ENCODE measurements around the gene RPS15A.
"Not testable (repeated sequence)": the region's sequence is repeated elsewhere in the genome, so short reads cannot be mapped to it uniquely, and the experiment has no call there.

The RPS15A gene

DNA sequence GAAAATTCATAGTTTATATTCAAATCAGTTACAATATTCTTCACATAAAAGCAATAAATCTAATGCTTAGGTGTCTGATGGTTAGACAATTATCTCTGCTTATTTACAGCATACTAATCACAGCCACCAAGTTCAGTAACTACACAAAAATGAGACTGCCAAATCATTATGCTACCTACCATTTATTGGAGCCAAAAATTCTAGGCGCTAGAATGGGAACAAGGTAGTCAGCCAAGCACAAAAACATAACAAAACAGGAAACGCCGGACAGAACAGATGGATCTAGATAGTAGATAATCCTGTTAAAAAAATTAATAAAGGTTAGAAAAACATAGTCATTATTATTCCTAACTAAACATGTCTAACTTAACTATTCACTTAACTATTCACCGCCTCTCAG, 7.6 kb upstream of the RPS15A start:
- DNase-seq (ENCODE audit: low read depth in 1 of 2, low spot score in 1 of 2), result no peak

DNA sequence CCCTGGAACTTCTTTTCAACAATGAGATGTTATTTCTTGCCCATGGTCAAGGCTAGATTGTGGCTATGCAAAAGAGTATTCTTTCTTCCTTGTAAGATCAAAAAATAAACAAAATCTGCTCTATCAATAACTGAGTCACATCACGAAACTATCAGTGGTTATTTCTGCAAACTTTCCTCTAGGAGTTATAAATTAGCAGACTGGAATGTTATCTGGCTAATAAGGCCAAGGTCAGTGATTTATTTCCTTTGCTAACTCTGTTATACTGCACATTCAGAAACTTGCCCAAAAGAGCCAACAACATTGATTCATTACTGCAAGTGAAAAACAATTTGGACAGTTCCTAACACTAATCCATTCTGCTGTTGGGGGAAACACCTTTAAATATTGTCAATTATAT, 6.2 kb upstream of the RPS15A start:
- DNase-seq (ENCODE audit: low read depth in 1 of 2, low spot score in 1 of 2), result no peak

DNA sequence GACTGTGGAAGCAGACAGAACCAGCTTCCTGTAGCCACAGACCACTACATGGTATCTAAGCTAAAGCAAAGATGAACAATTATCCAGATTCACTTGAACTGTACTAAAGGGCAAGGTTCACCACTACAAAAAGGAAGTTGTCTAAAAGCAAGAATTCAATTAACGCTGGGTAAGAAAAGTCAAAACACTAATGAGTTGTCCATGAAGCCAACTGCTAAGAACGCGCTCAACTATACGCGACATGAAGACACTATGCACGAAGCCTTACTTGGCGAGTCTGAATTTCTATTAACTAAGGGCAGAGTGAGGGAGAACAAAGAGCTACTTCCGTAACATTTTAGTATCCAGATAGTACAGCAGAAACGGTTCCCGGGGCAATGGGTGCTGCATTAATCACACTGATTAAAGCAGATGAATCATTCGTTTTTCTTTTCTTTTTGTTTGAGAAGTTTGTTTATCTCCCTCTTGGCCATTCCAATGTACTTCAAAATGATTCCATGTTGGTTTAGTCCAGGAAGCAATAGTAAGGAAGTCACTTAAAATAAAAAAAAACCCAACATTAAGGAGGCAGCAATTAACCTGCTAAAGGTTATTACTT, 2.8 kb upstream of the RPS15A start:
- DNase-seq (ENCODE audit: low read depth in 1 of 2, low spot score in 1 of 2), result no peak

DNA sequence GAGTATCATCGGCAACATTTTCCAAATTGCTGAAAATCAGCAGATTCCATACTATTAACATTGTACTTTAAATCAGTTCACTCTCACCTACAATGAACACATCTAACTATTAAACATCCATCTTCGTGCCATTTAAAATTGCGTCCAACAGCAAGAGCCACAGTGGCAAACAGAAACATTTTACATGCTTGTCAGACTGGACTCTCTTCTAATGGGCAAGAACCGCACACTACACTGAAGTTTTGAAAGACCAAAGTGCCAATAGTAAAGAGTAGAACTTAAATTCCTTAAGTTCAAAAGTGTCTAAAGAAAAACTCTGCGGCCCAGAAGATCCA, 652 bp downstream of the RPS15A start:
- no peak for DNase-seq (ENCODE audit: low read depth in 1 of 2, low spot score in 1 of 2)

DNA sequence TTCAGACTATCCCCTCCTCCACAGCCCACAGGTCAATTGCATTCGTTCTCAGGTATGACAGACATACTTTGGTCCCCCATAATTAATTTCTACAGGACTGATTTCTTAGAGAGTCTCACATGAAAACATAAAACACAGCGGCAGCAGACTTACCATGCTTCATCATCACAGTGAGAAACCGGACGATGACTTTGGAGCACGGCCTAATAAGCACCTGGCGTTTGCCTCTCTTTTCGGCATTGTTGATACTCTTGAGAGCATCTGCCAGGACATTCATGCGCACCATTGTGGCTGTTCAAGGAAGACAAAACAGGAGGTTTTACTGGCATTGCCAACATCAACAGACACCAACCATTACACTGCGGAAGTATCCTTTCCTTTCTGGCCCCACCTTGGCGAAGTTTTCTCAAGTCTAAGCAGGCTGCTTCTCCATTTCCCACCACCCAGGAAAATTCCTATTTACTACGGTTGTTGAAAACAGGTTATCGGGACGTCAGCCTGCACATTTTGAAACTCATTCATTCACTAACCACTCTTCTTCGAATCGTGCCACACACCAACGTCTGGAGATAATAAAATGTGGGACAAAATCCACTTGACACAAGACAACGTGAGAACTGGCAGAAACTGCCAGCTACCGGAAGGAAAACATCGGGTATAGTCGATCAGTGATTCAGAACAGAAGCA, 1.2 kb downstream of the RPS15A start:
- DNase-seq (ENCODE audit: low read depth in 1 of 2, low spot score in 1 of 2), result no peak

DNA sequence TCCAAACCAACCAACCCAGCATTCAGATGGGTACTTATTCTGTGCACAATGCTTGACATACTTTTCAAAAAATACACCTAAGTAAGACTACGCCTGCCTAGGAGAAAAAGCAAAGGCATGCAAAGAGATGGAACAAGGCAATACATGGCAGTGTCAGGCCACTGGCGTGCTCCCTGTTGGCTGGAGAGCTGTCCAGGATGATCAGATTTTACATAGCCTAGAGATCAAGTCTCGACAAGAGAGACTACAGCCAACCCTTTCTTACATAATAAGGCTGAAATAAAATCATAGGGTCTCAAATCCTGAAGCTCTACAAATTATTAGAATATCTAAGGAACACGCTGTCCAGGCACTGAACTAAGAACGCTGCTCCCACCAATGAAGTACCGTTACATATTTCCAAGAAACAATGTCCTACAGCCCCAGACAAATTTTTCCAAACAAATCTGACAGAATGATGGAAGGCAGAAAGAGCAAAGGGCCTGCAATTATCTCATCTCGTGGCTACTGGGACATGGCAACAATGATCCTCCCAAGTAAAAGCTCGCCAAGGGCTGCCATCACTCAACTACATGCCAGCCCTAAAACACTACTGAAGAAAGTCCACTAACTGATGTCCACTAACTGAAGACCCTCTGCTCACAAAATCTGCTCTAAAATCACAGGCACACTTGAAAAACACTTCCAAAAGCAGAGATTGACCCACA, 5.1 kb downstream of the RPS15A start:
- no peak for DNase-seq (ENCODE audit: low read depth in 1 of 2, low spot score in 1 of 2)

DNA sequence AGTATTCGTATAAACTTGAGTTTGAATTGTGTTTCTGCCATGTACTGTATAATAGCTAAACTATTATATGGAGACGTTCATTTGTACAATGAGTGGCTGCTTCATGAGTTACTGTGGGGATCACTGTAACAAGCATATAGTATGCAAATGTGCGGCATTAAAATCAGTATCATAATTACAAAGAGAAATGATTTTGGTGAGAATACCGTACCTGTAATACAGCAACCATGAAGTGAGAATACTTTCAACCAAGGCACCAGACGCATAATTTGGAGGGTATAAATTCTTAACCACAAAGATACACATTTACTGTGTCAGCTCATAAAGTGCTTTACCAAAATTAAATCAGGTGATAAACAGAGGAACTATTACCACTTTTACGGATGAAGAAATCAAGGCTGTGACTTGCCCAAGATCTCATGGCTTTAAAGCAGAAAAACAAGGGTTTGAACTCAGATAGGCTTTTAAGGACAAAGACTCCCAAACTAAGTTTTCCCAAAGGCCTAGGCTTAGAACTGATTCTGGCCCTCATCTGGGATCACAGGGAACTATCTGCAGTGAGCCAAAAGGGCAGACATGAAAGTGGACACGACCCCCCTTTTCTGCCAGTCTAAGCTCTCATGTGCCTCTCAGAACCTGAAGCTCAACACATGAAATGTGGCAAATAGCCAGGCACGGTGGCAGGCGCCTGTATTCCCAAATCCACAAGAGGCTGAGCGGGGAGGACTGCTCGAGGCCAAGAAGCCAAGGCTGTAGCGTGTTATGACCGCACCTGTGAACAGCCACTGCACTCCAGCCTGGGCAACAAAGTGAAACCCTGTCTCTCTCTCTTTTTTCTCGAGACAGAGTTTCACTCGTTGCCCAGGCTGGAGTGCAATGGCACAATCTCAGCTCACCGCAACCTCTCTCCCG, 6.4 kb downstream of the RPS15A start:
- DNase-seq (ENCODE audit: low read depth in 1 of 2, low spot score in 1 of 2), result no peak

DNA sequence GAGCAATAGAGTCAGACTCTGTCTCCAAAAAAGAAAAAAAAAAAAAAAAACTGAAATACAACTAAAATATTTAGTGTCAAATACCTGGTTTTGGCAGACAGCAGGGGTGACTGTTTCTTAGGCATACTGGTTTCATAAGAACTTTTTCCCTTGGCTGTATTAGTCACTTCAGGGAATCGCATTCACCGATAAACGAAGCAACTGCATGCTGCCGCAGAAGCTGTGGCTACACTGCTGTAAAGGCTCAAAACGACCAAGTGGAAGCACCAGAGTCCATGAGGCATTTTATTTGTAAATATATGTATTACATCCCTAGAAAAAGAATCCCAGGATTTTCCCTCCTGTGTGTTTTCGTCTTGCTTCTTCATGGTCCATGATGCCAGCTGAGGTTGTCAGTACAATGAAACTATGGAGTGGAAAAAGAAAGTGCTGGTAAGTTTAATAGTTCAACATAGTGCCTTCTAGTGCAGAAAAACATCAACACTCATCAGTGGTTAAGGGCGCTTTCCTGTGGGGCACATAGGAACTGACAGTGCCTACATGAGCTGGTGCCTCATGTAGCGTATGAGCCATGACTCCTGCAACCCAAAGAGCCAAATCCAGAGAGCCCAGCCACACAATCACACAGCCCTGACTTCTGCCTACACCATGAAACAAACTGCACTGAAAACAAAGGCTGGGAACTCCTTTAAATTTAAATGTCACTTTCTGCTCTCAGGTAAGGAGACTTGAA, 7.3 kb downstream of the RPS15A start:
- DNase-seq (ENCODE audit: low read depth in 1 of 2, low spot score in 1 of 2), result no peak

DNA sequence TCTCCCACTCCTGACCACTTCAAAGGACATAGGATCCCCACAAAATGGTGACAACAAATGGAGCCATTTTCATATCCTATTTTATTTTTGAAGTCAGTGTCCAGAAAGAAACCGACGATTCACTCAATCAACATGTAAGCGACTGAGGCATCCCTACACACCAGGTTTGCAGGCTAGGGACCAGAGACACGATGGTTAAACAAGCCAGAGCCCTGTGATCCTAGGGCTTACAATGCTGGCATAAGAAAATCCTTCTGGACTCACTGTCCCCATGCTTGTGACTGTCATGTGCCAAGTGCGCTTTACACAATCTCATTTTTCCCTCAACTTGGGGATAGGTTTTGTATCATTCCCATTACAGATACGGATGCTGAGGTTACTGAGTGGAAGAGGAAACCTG, 8.9 kb downstream of the RPS15A start:
- not testable (repeated sequence) for DNase-seq (ENCODE audit: low read depth in 1 of 2, low spot score in 1 of 2)

DNA sequence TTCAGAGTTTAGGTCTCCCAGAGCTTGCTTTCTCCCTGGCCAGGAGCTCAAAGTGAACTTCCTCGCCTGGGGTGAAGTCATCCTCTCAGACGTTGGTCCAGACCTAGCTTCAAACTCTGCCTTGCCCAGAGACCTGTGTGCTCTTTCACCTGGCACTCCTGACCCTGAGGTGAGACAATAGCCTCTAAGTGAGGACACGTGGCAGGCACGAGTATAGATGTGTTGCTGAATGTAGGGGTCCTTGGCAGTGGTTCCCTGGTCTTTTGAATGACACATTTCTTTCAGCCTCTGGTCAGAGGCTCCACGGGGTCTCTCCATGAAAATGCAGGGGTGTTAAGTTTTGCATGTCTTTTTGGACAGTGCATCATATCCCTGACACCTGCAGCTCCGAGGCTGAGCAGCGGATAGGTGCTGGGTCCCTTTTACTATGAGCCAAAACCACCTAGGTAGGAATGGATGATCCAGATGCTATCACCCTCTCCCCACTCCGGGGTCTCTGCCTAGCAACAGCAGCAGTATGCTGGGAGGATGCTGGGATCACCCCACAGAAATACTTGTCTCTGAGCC, 9.6 kb downstream of the RPS15A start:
- DNase-seq (ENCODE audit: low read depth in 1 of 2, low spot score in 1 of 2), result not testable (repeated sequence)

DNA sequence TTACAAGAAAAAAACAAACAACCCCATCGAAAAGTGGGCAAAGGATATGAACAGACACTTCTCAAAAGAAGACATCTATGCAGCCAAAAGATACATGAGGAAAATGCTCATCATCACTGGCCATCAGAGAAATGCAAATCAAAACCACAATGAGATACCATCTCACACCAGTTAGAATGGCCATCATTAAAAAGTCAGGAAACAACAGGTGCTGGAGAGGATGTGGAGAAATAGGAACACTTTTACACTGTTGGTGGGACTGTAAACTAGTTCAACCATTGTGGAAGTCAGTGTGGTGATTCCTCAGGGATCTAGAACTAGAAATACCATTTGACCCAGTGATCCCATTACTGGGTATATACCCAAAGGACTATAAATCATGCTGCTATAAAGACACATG, 12.5 kb downstream of the RPS15A start:
- DNase-seq (ENCODE audit: low read depth in 1 of 2, low spot score in 1 of 2), result not testable (repeated sequence)

DNA sequence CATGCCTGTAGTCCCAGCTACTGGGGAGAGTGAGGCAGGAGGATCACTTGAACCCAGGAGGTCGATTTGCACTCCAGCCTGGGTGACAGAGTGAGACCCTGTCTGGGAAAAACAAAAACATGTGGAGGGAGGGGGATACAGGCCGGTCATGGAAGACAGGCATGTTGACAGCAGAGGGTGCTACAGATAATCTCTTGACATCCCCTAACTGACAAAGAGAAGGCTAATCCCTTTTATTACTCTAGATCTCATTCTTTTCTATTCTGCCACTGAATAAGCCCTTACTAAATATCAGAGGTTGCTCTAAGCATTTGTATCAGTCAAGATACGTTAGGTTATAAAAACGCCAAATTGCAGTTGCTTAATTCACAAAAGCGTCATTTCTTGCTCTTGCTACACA, 13.8 kb downstream of the RPS15A start:
- not testable (repeated sequence) for DNase-seq (ENCODE audit: low read depth in 1 of 2, low spot score in 1 of 2)

DNA sequence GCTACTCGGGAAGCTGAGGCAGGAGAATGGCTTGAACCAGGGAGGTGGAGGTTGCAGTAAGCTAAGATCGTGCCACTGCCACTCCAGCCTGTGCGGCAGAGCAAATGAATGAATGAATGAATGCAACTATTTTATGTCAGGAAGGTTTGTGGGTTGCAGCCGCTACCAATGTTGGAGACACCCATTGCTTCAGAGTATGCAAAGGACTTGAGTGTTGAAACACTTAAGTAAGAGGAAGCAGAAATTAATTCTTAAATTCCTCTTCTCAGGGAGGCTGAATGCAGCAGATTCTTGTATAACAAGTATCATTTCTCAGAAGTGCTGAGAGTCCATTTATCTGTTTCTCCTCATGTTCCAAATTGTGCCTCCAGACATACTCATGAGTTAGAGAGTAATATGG, 15.5 kb downstream of the RPS15A start:
- DNase-seq (ENCODE audit: low read depth in 1 of 2, low spot score in 1 of 2), result not testable (repeated sequence)

DNA sequence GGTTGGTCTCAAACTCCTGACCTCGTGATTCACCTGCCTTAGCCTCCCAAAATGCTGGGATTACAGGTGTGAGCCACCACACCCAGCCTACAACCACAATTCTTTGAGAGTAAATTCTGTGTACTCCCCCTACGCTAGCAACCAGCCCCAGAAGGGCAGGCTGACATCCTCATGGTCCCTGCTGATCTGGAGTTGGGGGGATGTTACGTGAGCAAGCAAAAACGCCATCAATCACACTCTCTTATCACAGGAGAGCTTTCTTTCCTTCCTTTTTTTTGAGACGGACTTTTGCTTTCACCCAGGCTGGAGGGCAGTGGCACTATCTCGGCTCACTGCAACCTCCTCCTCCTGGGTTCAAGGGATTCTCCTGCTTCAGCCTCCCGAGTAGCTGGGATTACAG, 18.0 kb downstream of the RPS15A start:
- not testable (repeated sequence) for DNase-seq (ENCODE audit: low read depth in 1 of 2, low spot score in 1 of 2)

DNA sequence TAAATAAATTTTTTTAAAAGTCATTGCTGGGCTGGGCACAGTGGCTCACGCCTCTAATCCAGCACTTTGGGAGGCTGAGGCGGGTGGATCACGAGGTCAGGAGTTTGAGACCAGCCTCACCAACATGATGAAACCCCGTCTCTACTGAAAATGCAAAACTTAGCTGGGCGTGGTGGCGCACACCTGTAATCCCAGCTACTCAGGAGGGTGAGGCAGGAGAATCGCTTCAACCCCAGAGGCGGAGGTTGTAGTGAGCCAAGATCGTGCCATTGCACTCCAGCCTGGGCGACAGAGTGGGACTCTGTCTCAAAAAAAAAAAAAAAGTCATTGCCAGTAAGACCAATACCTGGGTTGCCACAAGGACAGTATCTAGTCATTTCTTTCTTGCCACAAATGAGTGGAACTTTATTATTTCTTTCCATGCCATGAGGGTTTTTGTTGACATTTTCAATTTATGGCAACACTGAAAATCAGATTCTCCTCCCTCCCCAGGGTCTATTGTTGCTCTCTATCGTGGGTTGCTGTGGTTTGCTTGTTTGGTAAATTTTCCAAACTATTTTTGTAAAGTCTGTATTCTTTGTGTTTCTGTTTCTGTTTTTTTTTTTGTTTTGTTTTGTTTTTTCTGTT, 19.7 kb downstream of the RPS15A start:
- DNase-seq (ENCODE audit: low read depth in 1 of 2, low spot score in 1 of 2), result not testable (repeated sequence)

DNA sequence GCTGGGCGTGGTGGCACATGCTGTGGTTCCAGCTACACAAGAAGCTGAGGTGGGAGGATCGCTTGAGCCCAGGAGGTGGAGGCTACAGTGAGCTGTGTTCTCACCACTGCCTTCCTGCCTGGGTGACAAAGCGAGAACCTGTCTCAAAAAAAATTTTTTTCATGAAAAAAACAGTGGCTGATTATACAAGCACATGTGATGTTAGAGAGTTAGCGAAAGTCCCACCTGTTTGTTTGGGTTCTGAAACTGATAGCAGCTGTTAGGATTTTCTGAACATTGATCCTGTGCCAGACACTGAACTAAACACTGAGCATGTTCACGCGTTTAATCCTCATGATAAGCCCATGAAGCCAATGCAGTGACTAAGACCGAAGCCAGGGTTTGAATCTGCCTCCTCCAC, 22.9 kb downstream of the RPS15A start:
- not testable (repeated sequence) for DNase-seq (ENCODE audit: low read depth in 1 of 2, low spot score in 1 of 2)

DNA sequence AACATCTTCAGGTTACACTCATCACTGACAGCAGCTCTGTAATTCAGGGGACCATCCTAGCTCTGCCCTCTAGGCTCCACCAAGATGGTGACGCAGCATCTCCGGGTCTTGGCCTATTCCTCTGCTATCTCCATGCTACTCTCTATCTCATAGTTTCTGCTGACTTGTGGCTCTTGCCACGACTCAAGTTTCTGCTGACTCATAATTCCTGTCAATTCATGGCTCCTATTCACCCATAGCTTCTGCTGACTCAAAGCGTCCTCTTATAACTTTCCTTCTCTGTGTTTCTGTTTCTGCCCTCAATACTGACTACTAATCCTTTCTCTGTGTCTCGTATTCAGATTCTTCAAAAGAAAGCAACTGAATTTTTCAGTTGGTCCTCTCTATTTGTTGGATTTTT, 27.4 kb downstream of the RPS15A start:
- not testable (repeated sequence) for DNase-seq (ENCODE audit: low read depth in 1 of 2, low spot score in 1 of 2)

DNA sequence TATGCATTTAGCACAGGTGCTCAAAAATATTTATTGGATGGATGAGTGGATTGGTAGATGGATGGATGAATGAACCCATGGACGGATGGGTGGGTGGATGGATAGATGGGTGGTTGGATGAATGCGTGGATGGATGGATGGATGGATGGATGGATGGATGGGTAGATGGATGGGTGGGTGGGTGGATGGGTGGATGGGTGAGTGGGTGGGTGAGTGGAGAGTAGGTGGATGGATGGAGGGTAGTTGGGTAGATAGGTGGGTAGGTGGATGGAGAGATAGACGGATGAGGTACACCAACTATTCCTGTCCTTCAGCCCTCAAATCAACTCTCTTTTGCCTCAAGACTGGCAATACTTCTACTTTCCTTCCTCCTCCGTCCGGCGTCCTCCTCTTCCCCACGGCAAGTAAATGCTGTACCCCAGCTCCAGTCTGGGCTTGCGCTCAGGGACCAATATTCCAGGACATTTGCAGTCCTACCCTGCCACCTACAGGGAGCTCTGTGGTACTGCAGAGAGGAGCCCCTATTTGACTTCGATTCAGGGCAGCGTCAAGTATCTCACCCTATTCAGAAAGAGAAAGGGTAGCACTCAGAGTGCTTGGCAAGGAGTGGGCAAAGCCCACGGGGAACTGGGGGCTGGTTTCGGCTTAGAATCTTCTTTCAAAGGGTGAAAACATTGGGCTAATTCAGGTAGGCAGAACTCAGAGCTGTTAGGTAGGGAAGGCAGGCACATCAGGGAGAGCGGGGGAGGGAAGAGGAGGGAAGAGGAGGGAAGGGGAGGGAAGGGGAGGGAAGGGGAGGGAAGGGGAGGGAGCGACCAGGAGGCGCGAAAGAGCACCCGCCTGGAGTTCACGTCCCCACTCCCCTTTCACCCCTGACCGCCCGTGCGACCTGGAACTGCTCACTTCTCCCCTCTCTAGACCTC, 30.3 kb downstream of the RPS15A start:
- DNase-seq (ENCODE audit: low read depth in 1 of 2, low spot score in 1 of 2), result peak; percentile 32 to 41

Data from activated CD4-positive, alpha-beta T cell treated with anti-CD3 and anti-CD28 coated beads, Interleukin-2, amount 50 U/mL, for 24 hours (primary cell).